Measurements from ENCODE around the gene ALKBH5.

Gene ALKBH5

GRCh38 chr17:18225121-18225641 lies 41.6 kb downstream of the ALKBH5 start, which contains the start of gene LLGL1:
LLGL1 (plus strand) TSS chr17:18225635; CDS start chr17:18225683, 48 bp downstream.
- DNase-seq = peak; percentile 85 to 90 (median 90)

- DNase-seq = peak in 2 of 3 experiments; percentile 27 to 45
These were observed 42.1 kb downstream of the ALKBH5 start for GRCh38 chr17:18225642-18226283.

GRCh38 chr17:18226284-18226945 lies 42.8 kb downstream of the ALKBH5 start:
- DNase-seq = no peak

- no peak for DNase-seq
These were observed 44.0 kb downstream of the ALKBH5 start for GRCh38 chr17:18227635-18228034.

GRCh38 chr17:18228176-18228682 lies 44.6 kb downstream of the ALKBH5 start:
- no peak for DNase-seq

- DNase-seq = no peak
These were observed 45.6 kb downstream of the ALKBH5 start for GRCh38 chr17:18229254-18229653.

- DNase-seq = no peak
These were observed 46.1 kb downstream of the ALKBH5 start for GRCh38 chr17:18229771-18230170.

- peak in 1 of 3 experiments; percentile 30 for DNase-seq
These were observed 46.9 kb downstream of the ALKBH5 start for GRCh38 chr17:18230288-18231141.

- DNase-seq = peak in 1 of 3 experiments; percentile 42
These were observed 47.5 kb downstream of the ALKBH5 start for GRCh38 chr17:18231164-18231563.

GRCh38 chr17:18233803-18234518 lies 50.3 kb downstream of the ALKBH5 start:
- DNase-seq = no peak

- DNase-seq = no peak
These were observed 51.3 kb downstream of the ALKBH5 start for GRCh38 chr17:18234853-18235380.

- DNase-seq = no peak
These were observed 52.2 kb downstream of the ALKBH5 start for GRCh38 chr17:18235743-18236256.

- no peak for DNase-seq
These were observed 52.9 kb downstream of the ALKBH5 start for GRCh38 chr17:18236494-18236893.

- DNase-seq = no peak
These were observed 53.8 kb downstream of the ALKBH5 start for GRCh38 chr17:18237461-18237860.

GRCh38 chr17:18238299-18238698 lies 54.7 kb downstream of the ALKBH5 start:
- DNase-seq = no peak

GRCh38 chr17:18240449-18240848 lies 56.8 kb downstream of the ALKBH5 start:
- no peak for DNase-seq

- DNase-seq = no peak
These were observed 57.7 kb downstream of the ALKBH5 start for GRCh38 chr17:18241229-18241871.

- DNase-seq = peak in 1 of 3 experiments; percentile 1
These were observed 61.6 kb downstream of the ALKBH5 start for GRCh38 chr17:18245038-18245776.

- DNase-seq = no peak
These were observed 62.6 kb downstream of the ALKBH5 start for GRCh38 chr17:18246109-18246725.
